GM21576 (cell line): ENCODE results near the gene ANO2.
"Not testable (repeated sequence)": the region's sequence is repeated elsewhere in the genome, so short reads cannot be mapped to it uniquely, and the experiment has no call there.

Experiments
- ATAC-seq: cut with Tn5 transposase; IDR thresholded peaks from one replicate; pipeline ENCODE4 v1.9.1; 2021; ENCODE audit warnings: mild to moderate bottlenecking, moderate library complexity; ENCODE audit not compliant: unreplicated experiment

ANO2 gene

GRCh38 chr12:5830111-5830510 is 114.9 kb downstream of the ANO2 start:
- ATAC-seq: no peak

DNA sequence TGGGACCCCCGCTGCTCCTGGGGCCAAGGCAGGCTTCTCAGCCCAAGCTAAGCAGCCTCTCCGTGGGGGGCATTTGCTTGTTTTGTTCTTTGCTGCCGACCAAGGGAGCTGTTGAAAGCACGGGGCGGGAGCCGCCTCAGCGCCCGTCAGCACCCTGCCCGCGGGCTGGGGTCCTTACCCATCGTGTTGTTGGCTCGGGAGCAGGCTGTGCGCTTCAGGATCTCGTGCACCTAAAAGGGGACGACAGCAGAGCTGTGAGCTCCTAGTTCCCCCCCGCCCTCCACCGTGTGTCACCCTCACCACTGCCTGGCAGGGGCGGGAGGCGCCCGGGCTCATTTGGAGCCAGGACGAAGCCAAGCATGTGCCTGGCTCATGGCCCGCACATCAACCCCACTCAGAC is 117.5 kb downstream of the ANO2 start:
- ATAC-seq: no peak

- ATAC-seq: not testable (repeated sequence)
Measured at GRCh38 chr12:5825761-5826160, 119.3 kb downstream of the ANO2 start.

- not testable (repeated sequence) for ATAC-seq
Measured at GRCh38 chr12:5818877-5819276, 126.2 kb downstream of the ANO2 start.

DNA sequence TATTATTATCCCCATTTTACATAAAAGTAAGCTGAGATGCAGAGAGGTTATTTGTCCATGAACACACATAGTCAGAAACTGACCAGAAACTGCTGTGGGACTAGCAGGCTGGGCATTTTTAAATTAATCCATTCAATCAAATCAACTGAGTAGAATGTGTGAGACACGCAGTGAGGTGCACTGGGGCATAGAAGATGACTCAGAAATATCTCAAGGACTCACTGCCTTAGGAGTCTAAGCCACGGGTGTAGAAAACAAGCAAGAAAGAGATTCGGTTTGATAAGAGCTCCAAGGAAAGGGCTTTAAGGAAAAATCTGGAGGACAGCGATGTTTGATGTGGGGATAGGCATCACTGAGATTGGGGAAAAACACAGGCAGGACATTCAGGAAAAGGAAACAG is 127.8 kb downstream of the ANO2 start:
- ATAC-seq: no peak

GRCh38 chr12:5809586-5809985 is 135.5 kb downstream of the ANO2 start:
- no peak for ATAC-seq

GRCh38 chr12:5808981-5809380 is 136.1 kb downstream of the ANO2 start:
- ATAC-seq: no peak

DNA sequence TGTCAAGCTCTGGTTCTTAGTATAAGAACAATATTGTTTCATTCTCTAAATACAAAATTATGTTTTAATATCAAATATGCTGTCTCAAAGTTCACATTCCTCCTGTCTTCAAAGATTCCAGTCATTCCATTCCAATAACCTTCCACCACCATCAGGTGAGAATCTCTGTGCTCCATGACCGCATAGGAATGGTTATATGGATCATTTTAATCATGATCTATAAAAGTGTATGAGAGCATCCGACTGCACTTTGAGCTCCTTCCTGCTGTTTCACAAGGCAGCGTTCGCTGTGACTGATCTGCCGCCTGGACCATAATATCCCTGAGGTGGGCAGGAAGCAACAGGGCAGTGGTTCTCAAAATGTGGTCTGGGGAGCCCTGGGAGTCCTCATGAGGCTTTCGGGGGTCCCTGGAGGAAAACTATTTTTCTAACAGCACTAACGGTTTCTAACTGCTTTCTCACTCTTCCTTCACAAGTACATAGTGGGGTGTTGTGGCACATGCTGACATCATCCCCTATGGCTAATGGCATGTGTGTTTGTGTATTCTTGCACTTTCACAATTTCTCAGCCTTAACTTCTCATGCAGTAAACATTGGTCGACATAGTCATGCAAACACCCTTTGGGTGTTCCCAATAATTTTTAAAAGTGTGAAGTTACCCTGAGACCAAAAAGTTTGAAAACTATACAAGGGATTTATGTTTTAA is 137.4 kb downstream of the ANO2 start:
- no peak for ATAC-seq

GRCh38 chr12:5807090-5807414 is 138.0 kb downstream of the ANO2 start:
- ATAC-seq: no peak

DNA sequence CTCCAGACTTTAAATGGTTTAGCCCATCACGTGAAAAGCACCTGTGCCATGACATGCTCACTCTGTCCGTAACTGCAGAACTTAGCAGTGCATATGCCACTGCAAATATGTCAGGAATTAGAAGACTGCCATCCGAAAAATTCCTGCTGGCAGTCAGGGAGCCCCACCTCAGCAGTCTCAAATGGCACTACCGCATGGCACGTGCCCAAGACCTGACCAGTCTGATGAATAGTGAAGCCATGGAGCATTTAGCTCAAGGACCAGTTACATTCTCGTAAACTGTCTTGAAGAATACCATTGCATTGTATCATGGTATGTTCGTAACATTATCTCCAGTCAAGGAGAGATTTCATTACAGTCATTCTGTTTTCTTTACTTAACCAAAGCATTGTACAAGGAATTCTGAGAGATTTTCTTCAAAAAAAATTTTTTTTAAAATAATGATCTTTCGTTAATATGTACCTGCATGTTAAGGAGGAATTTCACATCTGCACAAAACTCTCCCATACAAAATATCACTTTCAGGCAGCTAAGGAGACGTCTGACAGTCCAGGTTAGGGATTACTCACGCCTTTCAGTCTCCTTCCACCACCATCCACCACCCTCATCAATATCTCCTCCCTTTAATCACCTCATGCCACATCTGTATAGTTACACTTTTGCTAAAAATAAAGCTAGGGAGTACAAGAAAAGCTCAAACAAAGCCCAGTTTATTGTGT is 138.5 kb downstream of the ANO2 start:
- ATAC-seq: no peak

DNA sequence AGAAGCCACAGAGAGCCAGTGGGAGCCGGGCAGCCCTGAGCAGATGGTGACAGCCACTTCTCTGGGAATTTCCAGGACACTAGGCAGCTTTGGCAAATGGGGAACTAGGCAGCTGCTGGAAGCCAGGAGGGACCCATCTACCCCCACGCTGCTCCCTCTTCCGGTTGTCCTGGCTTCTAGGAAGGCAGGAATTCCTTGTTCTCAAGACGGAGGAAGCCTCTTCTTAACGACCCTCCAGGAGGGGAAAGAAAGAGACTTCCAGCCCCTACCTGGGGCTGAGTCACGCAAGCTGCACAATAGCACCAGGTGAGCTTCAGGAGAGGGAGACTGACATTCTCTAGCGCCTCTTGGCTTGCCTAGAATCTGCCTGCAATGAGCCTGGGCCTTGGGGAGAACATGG is 141.5 kb downstream of the ANO2 start:
- ATAC-seq: no peak

DNA sequence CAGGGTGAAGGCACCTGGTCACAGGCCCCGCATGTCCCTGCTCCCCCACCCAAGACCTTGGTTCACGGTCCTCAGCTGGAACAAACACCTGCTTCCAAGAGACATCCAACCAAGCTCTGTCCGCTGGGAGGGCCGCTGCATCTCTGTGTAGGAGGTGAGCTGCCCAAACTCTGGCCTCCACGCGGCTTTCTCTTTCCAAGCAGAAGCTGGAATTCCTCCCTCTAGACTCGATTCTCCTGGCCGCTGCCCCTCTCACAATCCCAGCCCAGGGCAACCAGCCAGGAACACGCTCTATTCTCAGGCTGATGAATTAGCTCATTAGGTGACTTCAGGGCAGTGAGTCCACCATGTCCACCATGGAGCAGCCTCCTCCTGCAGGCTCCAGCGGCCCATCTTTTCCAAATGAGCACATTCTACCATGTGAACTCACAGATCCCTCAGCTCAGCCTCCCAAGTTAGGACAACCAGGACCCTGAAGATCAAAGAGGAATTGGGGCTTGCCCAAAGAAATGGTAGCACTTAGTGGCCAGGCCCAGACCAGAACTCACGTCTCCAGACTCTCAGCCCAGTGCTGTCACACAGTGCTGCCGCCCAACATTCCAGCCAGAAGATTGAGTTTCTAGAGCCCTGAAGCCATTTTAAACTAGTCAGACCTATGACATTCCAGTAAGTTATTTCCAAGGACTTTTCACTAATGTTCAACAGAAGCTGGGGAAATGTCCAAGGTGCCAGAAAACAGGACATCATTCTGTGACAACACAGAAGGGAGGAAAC is 146.6 kb downstream of the ANO2 start:
- no peak for ATAC-seq

DNA sequence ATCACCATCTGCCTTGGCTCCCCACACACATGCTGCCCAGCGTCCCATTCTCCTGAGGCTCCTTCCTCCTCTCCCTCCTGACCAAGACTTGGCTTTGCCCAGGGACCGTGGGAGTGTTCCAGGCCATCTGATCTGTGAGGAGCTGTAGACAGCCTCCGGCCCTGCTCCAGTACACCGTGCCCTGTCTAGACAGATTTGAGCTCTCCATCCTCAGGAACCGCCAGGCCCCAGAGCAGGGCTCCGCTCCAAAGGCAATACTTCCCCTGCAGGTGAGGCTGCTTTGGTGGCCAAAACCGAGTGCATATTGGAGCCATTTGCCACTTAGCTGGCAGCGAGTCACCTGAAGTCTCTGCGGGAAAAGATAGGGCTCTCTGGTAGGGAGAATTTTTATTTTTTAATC is 147.4 kb downstream of the ANO2 start:
- no peak for ATAC-seq

GRCh38 chr12:5796959-5797225 is 148.2 kb downstream of the ANO2 start:
- ATAC-seq: no peak

- ATAC-seq: no peak
Measured at GRCh38 chr12:5796171-5796958, 148.7 kb downstream of the ANO2 start.

DNA sequence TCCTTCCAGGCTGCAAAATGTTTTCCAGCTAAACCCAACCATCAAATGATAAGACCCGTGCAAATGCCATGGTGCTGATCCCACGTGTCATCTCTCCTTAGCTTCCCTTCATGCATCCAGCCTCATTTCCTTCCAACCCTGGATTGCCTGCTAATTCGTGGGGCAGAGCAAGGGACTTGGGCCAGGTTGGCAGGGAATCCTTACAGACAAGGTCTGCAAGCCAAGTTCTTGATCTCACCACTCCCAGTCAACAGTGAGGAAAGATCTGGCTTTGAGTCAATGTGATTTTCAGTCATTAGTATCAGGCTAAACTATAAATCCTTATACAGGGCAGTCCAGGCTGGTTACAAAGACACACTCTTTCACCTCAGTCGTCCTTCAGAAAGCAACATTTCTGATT is 150.9 kb downstream of the ANO2 start:
- ATAC-seq: no peak

GRCh38 chr12:5792343-5792742 is 152.7 kb downstream of the ANO2 start:
- no peak for ATAC-seq

DNA sequence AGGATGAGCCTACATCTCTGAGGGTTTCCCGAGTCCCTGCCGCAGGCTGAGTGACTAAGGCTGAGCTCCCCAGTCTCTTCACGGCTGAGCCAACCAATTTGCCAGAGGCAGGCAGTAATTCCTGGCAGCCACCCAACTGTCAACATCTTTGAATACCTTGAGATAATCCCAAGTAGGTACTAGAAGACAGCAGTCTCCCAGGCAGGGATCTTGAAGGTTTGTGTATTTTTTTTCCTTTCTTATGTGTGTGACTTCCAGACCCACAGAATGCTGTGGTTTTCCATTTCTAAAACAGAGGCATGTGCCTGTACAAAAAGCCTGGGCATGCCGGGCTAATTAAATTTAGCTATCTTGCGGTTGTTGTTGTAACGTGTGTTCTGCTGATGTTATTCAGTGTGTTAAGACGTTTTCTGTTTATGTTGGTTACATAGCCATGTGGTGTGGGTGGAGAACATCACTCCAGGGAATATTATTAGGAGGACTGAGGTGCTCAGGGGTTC is 155.5 kb downstream of the ANO2 start:
- no peak for ATAC-seq

GRCh38 chr12:5787828-5788227 is 157.2 kb downstream of the ANO2 start:
- no peak for ATAC-seq

DNA sequence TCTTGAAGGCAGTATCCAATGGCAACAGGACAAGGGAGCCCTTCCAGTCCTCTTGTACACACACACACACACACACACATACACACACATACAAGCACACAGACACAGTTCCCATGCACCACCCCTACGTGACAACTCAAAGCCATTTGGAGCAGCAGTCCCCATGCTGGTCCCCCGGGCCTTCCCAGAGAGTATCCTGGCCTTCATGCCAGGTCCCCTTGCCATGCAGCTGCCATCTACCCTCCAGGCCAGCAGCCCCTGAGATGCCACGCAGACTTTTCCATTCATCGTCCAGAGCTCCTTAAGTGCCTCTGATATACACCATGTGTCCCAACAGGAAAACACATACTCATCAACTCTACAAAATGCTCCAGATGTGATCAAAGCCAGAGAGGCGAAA is 159.5 kb downstream of the ANO2 start:
- no peak for ATAC-seq

GRCh38 chr12:5784462-5785130 is 160.5 kb downstream of the ANO2 start:
- ATAC-seq: no peak
